KOPT-K1 (cell line): ENCODE results near the gene FBXO24.

ENCODE experiments used
- H3K27ac ChIP-seq: fragments of 200-600 bp; sonication (generic); 2 replicates; pipeline ENCODE4 v1.5.1; 2016; ENCODE audit warnings: antibody characterized with exemption, mild to moderate bottlenecking, low read depth, low read length; ENCODE audit not compliant: poor library complexity, severe bottlenecking
- H3K36me3 ChIP-seq: fragments of 200-600 bp; sonication (generic); 2 replicates; pipeline ENCODE4 v1.5.1; 2017; ENCODE audit warnings: antibody characterized with exemption, mild to moderate bottlenecking, low read length, moderate library complexity; ENCODE audit not compliant: insufficient read depth
- H3K9me3 ChIP-seq: fragments of 200-600 bp; sonication (generic); 2 replicates; pipeline ENCODE4 v1.5.1; 2017; ENCODE audit warnings: antibody characterized with exemption, low read length, mild to moderate bottlenecking; ENCODE audit not compliant: insufficient read depth, poor library complexity, severe bottlenecking

Gene FBXO24

DNA sequence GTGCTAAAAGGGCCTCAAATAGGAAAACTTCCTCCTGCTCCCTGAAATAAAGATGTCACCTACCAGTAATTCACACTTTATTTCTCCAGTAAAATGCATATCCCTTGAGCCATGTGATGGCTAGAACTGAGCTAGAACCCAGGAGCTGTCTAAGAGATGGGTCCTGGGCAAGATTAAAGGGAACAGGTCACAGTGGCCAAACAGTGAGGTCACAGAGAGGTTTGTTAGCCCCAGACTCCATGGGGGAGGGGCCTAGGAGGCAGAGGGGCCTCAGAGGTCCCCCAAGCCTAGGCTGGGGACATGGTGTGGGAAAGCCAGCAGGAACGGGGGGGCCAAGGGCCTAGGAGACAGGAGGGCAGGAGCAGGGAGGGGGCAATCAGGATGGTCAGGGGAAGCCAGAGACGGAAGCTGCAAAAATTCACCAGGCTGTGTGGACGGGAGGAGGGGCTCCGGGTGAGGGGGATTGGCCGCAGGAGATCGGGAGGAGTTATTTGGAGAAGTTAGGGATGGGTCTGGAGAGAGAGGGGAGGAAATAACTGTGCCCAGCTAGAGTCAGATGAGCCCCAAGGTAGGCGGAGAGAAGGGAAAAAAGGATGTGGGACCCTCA is 3.3 kb downstream of the FBXO24 start:
- H3K9me3 ChIP-seq: no peaks in the 10 kb centered on the region
- H3K36me3 ChIP-seq: no peaks in the 10 kb centered on the region
- no peak overlapping the region for H3K27ac ChIP-seq

DNA sequence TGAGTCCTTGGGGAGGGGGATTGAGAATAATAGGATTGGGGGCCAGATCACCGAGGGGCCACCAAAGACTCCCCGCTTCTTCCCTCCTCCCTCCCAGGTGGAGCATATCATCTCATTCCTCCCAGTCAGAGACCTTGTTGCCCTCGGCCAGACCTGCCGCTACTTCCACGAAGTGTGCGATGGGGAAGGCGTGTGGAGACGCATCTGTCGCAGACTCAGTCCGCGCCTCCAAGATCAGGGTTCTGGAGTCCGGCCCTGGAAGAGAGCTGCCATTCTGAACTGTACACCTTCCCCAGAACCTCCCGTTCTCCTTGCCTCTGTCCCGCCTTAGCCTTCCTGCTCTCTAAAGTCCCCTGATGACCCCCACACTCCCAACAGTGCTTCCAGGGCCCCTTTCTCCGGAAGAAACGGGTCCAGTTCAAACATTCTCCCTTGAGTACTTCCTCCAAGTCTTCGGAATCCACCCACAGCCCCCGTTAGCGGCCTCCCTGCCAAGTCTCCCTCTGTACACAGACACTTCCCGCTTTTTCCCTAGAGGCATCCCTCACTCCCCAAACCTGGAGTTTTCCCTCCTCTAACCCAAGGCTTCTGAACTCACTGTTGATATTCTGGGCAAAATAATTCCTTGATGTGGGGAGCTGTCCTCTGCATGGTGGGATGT is 4.1 kb downstream of the FBXO24 start:
- H3K9me3 ChIP-seq: no peaks in the 10 kb centered on the region
- no peaks in the 10 kb centered on the region for H3K36me3 ChIP-seq
- no peak overlapping the region for H3K27ac ChIP-seq

DNA sequence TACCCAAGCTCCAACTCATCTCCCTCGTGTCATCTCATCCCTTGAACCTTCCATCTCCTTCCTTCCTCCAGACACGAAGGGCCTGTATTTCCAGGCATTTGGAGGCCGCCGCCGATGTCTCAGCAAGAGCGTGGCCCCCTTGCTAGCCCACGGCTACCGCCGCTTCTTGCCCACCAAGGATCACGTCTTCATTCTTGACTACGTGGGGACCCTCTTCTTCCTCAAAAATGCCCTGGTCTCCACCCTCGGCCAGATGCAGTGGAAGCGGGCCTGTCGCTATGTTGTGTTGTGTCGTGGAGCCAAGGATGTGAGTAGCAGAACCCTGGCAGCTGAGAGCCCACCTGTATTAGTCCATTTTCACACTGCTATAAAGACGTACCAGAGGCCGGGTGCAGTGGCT is 5.5 kb downstream of the FBXO24 start:
- H3K9me3 ChIP-seq: no peaks in the 10 kb centered on the region
- no peak overlapping the region for H3K27ac ChIP-seq
- no peaks in the 10 kb centered on the region for H3K36me3 ChIP-seq

DNA sequence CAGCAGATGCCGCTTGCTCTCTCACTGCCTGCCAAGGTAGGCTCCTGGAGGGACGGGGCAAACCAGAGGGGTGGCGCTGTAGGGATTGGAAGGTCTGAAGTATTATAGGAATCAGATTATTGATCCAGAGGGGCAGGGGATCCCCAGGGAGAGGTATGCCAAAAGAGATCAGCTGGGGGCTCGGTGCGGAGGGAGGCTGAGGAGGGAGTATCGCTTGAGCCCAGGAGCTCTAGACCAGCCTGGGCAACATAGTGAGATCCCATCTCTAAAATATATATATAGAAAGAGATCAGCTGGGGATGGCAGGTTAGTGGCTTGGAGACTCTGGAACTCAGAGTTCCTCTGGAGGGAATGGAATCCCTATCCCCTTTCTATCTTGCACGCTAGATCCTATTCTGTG is 9.1 kb downstream of the FBXO24 start:
- Histone ChIP-seq H3K9me3 (no peaks in the 10 kb centered on the region), H3K27ac (no peak overlapping the region), H3K36me3 (no peaks in the 10 kb centered on the region)

DNA sequence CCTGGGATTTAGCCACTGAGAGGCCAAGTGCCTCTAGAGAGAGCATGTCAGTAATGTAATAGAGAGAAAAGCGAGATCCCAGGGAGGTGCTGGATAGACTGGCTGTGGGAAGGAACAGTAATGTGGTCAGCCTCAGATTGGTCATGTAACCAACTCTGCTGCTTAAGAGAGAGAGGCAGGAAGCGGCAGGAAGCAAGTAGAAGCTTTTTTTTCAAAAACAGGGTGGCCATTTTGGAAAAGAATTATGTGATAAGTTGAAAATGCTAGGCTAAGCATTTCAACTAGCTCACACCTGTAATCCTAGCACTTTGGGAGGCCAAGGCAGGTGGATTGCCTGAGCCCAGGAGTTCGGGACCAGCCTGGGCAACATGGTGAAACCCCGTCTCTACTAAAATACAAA is 12.3 kb downstream of the FBXO24 start:
- Histone ChIP-seq H3K36me3 (no peaks in the 10 kb centered on the region), H3K9me3 (no peaks in the 10 kb centered on the region), H3K27ac (no peak overlapping the region)

DNA sequence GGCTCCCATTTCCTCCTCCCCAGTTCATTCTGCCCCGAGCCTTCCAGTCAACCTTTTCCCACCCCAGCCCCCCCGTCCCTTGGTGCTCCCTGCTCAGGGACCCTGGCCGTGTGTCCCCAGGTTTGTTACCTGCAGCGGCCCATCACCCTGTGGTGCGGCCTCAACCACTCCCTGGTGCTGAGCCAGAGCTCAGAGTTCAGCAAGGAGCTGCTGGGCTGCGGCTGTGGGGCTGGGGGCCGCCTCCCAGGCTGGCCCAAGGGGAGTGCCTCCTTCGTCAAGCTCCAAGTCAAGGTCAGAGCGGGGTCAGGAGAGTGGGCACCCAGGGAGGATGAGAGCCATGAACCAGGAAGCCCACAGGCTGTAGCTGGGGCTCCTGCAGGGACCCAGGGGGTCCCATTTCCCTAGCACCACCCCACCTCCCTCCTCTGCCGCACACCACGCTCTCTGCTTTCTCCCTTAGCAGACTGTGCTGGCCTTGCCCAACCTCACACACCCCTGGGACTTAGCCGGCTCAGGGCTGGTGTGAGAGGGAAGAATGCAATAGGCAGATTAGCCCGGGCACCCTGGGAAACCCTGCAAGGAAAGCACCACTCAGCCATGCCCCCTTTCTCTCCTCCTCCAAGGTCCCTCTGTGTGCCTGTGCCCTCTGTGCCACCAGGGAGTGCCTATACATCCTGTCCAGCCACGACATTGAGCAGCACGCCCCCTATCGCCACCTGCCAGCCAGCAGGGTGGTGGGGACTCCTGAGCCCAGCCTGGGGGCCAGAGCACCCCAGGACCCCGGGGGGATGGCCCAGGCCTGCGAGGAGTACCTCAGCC is 14.0 kb downstream of the FBXO24 start:
- Histone ChIP-seq H3K36me3 (no peaks in the 10 kb centered on the region), H3K27ac (no peak overlapping the region), H3K9me3 (no peaks in the 10 kb centered on the region)

DNA sequence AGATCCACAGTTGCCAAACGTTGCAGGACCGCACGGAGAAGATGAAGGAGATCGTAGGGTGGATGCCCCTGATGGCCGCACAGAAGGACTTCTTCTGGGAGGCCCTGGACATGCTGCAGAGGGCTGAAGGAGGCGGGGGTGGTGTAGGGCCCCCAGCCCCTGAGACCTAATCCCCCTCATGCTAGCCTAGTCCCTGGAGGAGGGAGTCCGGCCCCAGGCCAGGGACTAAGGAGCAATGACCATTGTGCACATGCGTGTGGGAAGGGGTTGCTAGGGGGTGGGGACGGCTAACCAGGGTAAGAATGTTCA is 14.6 kb downstream of the FBXO24 start:
- Histone ChIP-seq H3K36me3 (no peaks in the 10 kb centered on the region), H3K9me3 (no peaks in the 10 kb centered on the region), H3K27ac (no peak overlapping the region)

DNA sequence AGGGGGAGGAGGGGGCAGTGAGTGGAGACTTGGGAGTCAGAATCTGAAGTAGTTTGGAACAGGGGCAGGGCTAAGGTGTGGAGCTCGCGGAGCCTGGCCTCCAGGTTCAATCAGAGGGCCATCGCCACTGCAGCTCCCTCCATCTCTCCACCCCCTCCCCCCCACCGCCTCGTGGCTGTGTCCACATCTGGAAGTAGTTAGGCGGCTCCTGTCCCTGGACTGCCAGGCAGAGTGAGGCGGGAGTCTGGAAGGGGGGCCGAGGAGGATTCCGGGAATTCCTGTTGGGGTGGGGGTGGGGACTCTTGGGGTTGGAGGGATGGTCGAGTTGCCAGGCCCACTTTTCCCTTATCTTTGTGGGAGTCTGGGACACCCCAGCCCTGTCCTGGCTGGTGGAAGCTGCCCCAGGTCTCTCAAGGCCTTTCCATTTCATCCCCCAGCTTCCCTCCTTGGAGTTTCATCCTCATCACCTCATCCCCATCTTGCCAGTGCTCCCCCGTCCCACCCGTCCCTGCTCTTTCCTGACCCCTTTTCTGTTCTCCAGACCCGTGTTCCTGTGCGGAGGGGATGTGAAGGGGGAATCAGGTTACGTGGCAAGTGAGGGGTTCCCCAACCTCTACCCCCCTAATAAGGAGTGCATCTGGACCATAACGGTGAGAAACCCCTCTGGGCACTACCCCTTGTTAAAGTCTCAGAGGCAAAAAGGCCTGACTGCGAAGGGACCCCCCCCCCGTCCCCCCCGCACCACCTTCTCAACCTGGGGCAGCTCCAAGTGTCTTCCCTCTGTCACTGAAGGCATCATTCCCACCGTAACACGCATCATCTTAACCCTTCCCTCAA is 17.0 kb downstream of the FBXO24 start:
- H3K27ac ChIP-seq: no peak overlapping the region
- H3K36me3 ChIP-seq: no peaks in the 10 kb centered on the region

DNA sequence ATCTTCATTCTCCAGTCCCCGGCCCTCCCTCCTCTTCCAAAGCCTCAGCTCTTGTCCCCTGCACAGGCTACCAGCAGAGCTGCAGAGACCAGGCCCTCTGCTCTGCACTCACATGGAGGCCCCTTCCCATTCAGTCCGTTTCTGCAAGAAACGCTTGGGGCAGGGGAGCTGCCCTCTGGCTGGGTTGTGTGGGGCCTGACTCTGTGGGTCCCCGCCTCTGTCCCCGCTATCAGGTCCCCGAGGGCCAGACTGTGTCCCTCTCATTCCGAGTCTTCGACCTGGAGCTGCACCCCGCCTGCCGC is 17.5 kb downstream of the FBXO24 start:
- no peaks in the 10 kb centered on the region for H3K36me3 ChIP-seq
- H3K27ac ChIP-seq: no peak overlapping the region

More for the DNA sequence above, 17.0 kb downstream of the FBXO24 start:
- H3K9me3 ChIP-seq: no peaks in the 10 kb centered on the region

DNA sequence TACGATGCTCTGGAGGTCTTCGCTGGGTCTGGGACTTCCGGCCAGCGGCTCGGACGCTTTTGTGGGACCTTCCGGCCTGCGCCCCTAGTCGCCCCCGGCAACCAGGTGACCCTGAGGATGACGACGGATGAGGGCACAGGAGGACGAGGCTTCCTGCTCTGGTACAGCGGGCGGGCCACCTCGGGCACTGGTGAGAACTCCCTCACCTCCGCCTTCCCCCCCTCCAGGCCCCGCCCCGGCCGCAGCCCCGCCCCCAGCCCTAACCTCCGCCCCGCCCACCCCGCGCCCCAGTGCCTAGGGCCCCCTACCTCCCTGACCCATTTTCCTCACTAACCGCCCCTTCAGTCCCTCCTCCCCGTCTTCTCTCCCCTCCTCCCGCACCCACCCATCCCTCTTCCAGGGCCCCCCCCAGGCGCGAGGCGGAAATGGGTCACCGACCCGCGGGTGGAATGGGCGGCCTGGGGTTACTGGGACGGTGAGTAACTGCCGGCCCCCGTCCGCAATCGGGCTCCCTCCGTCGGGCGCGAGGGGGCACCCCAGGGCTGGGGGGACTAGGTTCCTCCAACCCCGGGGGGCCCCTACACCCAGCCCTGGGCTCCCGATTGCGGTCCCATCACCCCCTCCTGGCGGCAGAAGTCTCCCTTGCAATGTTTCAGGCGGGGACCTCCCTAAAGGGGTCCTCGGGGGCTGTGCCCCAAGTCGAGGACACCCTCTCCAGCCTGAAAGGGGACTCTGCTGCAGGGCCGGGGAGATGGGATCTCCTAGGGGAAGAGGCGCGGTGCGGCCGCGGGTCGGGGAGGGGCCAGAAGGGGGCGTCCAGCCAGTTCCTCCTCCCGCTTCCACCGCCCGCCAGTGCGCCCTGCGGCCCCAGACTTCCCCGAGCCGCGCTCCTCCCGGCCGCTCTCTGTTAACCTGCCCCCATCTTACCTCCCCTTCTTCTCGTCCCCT is 18.2 kb downstream of the FBXO24 start:
- no peaks in the 10 kb centered on the region for H3K9me3 ChIP-seq
- H3K36me3 ChIP-seq: no peaks in the 10 kb centered on the region
- H3K27ac ChIP-seq: no peak overlapping the region

More for the DNA sequence above, 17.5 kb downstream of the FBXO24 start:
- H3K9me3 ChIP-seq: no peaks in the 10 kb centered on the region

DNA sequence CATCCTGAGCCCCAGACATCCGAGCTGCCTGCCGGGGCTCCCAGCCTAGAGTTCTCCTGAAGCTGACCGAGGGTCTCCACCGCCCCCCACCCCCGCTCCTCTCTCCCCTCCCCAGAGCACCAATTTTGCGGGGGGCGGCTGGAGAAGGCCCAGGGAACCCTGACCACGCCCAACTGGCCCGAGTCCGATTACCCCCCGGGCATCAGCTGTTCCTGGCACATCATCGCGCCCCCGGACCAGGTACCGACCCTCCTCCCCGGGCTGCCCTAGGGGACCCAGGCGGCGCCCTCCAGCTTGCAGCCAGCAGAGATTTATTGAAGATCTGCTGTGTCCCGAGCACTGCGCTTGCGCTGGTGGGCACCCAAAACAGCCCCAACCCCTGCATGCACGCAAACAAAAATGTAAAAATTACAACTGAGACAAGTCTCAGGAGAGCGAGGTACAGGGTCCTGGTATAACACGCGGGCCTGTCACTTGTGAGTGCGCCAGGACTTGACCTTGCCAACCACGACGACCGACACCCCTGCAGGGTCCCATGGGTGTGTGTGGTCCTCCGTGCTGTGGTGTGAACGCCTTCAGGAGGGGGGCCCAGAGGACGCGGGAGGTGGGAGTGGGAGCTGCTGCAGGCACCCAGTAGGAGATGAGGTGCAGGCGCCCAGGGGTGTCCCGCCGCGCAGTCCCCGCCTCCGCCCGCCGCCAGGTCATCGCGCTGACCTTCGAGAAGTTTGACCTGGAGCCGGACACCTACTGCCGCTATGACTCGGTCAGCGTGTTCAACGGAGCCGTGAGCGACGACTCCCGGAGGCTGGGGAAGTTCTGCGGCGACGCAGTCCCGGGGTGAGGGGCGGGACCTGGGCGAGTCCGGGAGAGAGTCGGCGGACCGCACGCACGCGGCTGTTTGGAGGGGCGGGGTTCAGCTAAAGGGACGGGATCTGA is 19.1 kb downstream of the FBXO24 start:
- Histone ChIP-seq H3K9me3 (no peaks in the 10 kb centered on the region), H3K27ac (no peak overlapping the region), H3K36me3 (no peaks in the 10 kb centered on the region)

DNA sequence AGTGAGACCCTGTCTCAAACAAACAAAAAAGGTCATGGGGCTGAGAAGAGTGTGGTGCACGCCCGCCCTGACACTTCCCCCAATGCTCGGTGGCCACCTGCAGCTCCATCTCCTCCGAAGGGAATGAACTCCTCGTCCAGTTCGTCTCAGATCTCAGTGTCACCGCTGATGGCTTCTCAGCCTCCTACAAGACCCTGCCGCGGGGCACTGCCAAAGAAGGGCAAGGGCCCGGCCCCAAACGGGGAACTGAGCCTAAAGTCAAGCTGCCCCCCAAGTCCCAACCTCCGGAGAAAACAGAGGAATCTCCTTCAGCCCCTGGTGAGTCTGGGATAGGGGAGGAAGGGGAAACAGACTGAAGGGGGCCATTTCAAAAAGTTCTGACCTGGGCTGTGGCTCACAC is 20.2 kb downstream of the FBXO24 start:
- Histone ChIP-seq H3K36me3 (no peaks in the 10 kb centered on the region), H3K9me3 (no peaks in the 10 kb centered on the region), H3K27ac (no peak overlapping the region)

DNA sequence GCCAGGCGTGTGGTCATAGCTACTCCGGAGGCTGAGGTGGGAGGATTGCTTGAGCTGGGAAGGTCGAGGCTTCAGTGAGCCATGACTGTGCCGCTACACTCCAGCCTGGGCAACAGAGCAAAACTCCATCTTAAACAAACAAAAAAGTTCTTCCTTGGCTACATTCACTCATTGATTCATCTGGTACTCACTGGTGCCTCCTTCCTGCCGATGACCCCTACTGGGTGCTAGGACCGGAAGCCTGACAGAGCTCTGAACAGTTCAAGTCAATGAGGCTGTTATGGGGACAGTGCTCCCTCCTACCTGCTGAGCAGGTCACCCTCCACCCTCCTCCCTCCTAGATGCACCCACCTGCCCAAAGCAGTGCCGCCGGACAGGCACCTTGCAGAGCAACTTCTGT is 21.0 kb downstream of the FBXO24 start:
- no peak overlapping the region for H3K27ac ChIP-seq
- no peaks in the 10 kb centered on the region for H3K36me3 ChIP-seq
- no peaks in the 10 kb centered on the region for H3K9me3 ChIP-seq
